Activated T-cell treated with anti-CD3 and anti-CD28 coated beads for 48 hours (primary cell): ENCODE results near the gene OR13C3.
"Not testable (repeated sequence)": the region's sequence is repeated elsewhere in the genome, so short reads cannot be mapped to it uniquely, and the experiment has no call there.

ENCODE experiments used
- DNase-seq: peaks from one replicate; pipeline ENCODE4 v3.0.0-alpha.2; 2020; ENCODE audit warnings: low read depth

OR13C3 gene

DNA sequence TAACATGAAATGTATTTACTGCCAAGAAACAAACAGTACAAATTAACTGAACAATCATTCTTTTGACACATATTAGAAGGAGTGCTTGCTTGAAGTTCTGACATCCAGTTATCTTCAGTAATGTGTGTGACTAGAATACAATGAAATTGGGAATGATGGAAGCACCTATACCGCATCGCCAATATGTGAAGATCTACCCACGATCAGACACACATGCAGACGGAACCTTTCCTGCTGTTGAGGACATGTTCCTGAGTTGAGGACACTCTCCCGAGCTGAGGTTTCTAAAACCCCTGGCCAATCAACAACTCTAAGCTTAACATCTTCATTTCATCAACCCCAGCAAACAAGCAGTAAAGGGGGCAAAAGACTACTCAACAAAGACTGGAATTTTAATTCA is at the start of gene OR13C3:
OR13C3 (minus strand) TSS at position 101 of the 400 bp plus-strand sequence. CDS start 133 bp downstream, outside the sequence.
- no peak for DNase-seq

DNA sequence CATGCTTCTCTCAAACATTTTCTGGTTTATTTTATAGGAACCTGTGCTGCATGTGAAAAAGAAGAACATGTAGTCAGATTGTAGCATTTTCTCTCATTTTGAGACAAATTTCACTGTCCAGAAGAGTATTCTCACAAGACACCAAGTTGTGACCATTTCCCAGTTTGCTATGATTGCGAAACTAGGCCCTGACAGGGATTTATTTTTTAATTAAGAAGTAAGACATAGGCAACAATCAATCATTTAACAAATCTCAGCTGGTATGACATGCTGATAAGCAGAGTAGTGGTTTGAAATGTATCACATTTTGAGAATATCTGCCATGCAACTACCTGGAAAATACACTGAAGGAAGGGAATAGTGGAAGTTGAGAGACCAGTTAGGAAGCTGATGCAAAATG is 43.9 kb upstream of the OR13C3 start:
- DNase-seq, result no peak

DNA sequence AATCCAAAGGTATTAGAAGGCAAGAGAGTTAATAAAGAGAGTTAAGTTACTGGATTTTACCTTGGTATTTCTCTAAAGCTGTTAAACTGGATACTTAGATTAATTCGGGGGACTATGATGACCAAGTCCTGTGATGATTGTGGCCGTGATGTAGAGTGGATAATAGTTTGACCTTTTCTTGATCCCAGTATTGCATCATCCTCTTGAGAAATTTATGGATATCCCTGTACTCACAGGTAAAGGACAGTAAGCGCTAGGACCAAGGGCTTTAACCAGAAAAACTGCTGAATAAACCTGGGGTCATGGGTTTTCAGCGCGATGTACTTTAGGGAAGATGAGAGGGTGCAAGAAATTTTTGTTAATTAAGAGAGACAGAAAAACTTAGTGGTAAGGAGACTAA is 40.6 kb upstream of the OR13C3 start:
- no peak for DNase-seq

DNA sequence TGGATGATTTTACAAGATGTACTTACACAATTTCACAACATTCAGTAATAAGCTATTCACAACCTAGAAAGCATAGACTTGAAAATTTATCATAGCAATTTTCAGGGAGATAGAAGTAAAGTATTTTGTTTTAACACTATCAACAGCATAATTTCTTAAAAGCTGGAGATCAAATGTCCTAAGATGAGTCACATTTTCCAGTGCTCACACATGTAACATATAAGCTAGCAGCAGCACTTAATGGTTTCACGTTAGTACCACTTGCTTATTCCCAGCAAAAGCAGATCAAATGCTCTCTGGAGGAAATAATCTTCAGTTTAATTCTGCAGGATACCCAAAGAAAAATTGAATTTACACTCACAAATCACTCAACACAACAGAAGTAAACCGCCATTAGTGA is 38.8 kb upstream of the OR13C3 start:
- no peak for DNase-seq

DNA sequence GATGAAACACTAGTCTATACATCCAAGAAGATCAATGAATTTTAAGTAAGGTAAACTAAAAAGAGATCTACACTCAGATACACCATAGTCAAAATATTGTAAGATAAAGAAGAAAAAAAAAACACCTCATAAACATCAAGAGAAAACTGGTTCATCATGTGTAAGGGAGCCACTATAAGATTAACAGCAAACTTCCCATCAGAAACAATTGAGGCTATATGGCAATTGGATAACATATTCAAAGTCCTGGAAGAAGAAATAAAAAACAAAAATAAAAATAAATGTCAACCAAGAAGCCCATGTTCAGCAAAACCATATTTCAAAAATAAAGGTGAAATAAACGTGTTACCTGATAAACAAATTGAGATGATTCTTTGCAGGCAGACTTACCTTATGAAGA is 36.0 kb upstream of the OR13C3 start:
- DNase-seq, result no peak

DNA sequence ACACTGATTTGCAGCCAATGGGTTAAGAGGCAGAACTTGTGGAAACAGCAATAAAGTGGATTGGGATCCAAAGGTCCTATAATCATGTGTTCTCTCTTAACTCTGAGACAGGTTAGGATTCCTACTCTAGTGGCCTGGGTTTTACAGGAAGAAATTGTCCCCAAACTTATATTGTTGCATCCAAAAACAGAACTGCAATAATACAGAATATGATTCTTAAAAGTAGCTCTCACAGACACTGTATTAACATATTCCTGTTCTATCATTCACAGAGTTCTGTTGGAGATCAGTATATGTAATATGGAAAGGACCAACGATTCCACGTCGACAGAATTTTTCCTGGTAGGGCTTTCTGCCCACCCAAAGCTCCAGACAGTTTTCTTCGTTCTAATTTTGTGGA is 32.2 kb upstream of the OR13C3 start, which contains the start of gene OR13C8:
OR13C8 (plus strand) TSS at position 301 of the 400 bp plus-strand sequence; CDS start at position 301, 0 bp downstream.
- no peak for DNase-seq

DNA sequence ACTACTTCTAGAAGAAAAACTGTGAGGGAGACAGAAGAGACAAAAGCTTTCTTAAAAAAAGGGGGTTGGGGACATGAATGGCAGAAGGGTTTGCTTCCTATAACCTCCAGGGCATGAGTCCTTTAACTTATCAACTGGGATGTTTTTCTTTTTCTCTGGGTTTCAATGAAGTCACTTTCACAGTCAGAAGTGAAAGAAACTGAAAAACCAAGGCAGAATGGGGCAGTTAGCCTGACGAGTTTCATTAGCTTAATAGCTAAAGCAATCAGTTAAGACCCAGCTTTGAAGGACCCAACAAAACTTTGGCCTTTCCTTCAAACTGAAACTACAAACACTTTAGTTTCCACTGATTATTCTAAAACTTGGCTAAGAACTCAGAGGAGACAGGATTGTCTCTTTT is 27.7 kb upstream of the OR13C3 start:
- DNase-seq, result no peak

DNA sequence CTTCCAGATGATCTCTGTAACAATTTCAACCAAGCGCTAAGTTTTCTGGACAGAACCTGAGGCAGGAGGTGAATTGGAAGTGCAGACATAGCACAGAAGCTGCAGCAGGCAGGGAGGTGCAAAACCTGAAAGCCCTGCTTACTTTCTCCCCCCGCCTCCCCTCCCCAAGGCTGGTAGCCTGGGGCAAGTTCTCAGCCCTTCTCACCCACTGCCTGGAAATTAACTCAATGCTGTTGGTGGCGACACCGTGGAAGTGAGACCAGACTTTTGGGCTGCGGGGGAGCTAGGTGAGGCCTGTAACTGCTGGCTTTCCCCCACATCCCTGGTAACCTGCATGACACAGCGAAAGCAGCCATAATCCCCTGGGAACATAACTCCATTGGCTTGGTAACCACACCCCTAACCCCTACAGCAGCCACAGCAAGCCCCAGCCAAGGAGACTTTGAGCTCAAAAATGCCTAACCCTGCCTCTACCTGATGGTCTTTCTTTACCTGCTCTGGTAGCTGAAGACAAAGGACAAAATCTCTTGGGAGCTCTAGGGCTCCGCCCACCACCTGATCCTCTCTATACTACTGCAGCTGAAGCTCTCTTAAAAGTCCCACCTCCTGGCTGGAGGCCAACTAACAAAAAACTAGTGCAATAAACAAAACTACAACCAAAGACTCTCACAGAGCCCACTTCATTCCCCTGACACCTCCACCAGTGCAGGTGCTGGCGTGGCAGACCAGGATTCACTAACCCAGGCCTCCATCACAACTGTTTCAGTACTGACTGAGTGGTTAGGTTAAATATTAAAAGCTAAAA is 20.4 kb upstream of the OR13C3 start:
- no peak for DNase-seq

DNA sequence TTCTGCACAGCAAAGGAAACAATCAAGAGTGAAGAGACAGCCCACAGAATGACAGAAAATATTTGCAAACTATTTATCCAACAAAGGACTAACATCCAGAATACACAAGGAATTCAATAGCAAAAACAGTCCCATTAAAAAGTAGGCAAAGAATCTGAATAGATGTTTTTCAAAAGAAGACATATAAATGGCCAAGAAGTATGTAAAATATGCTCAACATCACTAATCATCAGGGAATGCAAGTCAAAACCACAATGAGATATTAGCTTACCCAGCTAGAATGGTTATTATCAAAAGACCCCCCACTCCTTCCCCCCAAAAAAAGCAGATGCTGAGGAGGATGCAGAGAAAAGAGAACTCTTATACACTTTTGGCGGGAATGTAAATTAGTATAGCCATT is 18.9 kb upstream of the OR13C3 start:
- no peak for DNase-seq

DNA sequence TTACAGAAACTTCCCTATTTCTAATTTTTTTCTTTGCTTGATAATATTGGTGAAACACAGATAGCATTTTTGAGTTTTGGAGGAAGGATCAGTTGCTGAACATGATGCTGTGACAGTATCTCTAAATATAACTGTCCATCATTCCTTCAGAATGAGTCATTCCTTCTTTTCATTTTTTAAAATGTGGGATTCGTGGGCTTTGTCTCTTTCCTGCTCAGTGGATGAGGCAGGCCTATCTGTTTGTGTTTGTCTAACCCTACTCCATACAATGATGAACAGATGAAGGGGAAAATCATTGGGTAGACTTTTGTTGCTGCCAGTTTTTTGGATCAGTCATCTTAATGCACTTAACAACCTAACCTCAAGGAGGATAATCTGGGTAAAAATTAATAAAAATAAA is 16.6 kb upstream of the OR13C3 start:
- DNase-seq, result no peak

DNA sequence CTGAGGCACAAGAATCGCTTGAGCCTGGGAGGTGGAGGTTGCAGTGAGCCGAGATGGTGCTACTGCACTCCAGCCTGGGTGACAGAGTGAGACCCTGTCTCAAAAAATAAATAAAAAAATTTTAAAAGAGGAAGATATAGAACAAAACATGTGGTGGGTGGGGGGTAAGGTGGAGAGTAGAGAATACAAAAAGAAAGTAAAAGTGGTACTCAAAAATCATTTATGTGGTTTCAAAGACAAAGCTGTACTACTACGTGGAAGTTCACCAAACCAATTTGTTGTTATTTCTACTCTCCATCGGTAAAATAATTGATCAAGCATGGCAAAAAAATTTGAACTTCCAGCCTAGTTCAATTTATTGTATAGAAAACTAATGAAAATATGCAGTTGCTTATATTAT is 8.0 kb upstream of the OR13C3 start:
- DNase-seq, result no peak

DNA sequence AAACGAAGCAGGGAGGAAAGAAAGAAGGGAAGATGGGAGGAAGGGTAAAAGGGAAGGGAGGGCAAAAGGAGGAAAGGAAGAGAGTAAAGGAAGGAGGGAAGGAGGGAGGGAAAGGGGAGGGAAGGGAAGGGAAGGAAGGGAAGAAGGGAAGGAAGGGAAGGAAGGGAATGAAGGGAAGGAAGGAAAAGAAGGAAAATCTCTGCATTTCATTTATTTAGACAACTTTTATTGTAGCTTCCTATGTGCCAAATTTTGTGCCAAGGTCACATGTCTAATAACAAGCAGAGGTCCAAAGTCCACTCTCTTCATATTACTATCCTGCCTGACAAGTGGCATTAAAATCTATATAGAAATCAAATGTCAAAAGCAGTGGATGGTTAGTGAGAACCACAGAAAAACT is 2.6 kb upstream of the OR13C3 start:
- DNase-seq, result no peak

DNA sequence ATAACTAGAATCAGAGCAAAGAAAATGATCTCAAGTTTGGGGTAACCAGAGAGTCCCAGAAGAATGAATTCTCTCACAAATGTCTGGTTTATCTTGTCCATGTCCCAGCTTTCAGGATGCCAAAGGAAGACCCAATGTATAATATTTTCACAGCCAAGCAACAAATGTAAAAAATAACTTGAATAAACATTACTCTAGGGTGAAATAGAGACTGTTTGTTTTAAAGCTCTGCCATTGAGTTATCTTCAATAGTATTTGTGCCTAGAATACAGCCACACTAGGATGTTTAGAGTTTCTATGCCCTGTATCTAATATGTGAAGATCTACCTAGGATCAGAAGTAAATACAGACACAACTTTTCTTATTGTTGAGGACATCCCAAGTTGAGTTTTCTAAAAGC is 9.5 kb downstream of the OR13C3 start, which contains the start of gene OR13C4:
OR13C4 (minus strand) TSS at position 101 of the 400 bp plus-strand sequence; CDS start at position 101, 0 bp downstream.
- DNase-seq, result no peak

DNA sequence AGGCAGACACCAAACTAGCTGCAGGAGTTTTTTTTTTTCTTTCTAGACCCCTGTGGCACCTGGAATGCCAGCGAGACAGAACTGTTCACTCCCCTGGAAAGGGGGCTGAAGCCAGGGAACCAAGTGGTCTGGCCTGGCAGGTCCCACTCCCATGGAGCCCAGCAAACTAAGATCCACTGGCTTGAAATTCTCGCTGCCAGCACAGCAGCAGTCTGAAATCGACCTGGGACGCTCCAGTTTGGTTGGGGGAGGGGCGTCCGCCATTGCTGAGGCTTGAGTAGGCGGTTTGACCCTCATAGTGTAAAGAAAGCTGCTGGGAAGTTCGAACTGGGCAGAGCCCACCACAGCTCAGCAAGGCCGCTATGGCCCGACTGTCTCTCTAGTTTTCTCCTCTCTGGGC is 16.4 kb downstream of the OR13C3 start:
- DNase-seq, result not testable (repeated sequence)

DNA sequence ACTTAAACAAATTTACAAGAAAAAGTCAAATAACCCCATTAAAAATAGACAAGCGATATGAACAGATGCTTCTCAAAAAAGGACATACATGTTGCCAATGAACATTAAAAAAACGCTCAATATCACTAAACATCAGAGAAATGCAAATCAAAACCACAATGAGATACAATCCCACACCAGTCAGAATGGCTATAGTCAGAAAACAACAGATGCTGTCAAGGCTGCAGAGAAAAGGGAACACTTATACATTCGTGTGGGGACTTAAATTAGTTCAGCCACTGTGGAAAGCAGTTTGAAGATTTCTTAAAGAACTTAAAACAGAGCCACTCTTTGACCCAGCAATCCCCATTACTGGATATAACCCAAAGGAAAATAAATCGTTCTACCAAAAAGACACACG is 21.8 kb downstream of the OR13C3 start:
- DNase-seq, result no peak

DNA sequence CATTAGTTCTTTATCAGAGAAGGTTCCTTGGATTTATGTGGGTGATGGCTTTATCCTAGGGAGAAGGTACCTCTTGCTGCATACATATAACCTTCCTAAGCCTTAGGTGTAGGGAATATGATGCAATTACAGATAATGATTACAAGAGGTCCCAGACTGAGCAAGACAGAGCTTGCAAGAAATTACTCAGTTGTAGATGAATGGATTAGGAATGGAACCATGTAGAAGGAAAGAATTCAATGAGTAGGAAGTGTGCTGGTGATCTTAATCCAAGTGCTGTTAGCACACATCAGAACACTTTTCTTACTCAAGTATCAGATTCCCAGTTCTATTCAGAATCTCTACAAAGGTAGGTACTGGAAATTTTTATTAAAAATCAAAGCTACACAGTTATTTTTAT is 30.1 kb downstream of the OR13C3 start:
- DNase-seq, result no peak

DNA sequence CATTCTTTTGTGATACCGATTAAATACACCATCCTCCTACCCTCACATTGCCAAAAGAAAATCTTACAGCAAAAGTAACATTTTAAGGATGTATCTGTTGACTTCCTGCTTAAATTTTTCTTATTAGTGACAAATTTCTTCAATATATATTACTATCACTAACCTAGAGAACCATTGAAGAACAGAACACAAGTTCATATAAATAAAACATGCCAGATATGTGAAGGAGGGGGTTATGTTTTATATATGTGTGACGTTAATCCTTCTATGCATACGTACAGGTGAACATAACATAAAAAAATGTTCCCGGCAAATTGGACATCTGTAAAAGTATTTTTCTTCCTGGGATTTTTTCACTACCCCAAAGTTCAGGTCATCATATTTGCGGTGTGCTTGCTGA is 32.7 kb downstream of the OR13C3 start, which contains the start of gene OR13F1:
OR13F1 (plus strand) TSS at position 301 of the 400 bp plus-strand sequence; CDS start at position 301, 0 bp downstream.
- DNase-seq, result no peak

DNA sequence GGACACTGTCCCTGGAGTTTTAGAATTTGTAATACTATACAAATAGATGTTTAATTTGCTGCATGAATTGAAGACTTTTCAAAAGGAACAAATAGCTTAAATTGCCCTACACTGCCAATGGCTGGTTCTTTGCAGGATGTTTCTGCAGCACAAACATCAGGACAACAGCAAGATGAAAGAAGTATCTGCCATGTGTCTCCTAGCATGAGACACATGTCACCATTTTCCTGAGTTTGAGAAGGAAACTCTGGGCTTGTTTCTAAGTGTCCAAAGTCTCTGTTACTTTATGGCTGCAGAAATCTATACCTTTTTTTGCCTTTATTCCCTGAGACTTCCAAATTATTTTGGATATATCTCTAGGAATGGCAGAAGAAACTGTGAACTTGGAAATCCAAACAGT is 33.2 kb downstream of the OR13C3 start:
- DNase-seq, result no peak

DNA sequence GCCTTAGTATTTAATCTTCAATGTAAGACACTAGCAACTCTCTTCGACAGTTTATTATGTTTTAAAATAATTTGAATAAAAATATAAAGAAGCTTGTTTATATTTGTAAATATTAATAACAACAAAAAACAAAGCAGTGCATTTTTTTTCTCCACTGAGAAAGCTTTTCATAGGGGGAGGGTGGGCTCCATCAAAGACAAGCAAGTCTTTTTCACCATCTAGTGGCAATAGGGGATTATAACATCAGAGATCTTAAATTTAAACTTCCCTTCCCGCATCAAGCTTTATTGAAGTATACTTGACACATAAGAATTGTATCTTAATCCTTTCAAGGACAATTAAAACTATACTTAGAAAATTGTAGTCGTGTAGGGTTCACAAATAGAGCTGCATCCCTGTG is 41.8 kb downstream of the OR13C3 start:
- DNase-seq, result no peak
